ENCODE data around the gene CDK1. TPM values are rescaled to one million over a fixed set of nuclear protein-coding genes. Genes with fewer than 3 reads are reported as not detected.
"Not testable (repeated sequence)": the region's sequence is repeated elsewhere in the genome, so short reads cannot be mapped to it uniquely, and the experiment has no call there.

The CDK1 gene
- total and polyA plus RNA-seq, 2 donors (not counting 1 experiment from before 2014, with no cell fraction given), result 0.54 to 0.71 TPM

DNA sequence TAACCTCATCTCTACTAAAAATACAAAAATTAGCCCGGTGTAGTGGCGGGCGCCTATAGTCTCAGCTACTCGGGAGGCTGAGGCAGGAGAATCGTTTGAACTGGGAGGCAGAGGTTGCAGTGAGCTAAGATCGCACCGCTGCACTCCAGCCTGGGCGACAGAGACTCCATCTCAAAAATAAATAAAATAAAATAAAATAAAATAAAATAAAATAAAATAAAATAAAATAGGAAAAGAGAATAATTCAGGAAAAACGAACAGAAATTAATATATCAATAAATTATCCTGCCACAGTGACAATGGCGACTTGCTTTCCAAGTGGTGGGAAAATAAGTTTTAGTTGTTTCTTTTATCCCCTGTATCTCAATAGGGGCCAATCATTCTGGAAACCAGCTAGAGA lies 62.9 kb downstream of the CDK1 start:
- H3K27me3 ChIP-seq (replicated peaks in 1 of 4; ENCODE audit: control extremely low read depth in 1 of 4, control insufficient read depth in 3 of 4, insufficient read depth in 4 of 4, low read length in 3 of 4); H2AFZ ChIP-seq (ENCODE audit: insufficient read depth, low read depth, low read length, poor library complexity, severe bottlenecking); H4K20me1 ChIP-seq (ENCODE audit: control insufficient read depth, insufficient read depth, low read length, poor library complexity, severe bottlenecking); H3K4me2 ChIP-seq (replicated peaks; ENCODE audit: low read depth, low read length, poor library complexity, severe bottlenecking); H3K27ac ChIP-seq (ENCODE audit: low read length in 2 of 2); intact Hi-C loops (cut with micrococcal nuclease); H3K79me2 ChIP-seq (ENCODE audit: control insufficient read depth, insufficient read depth, low read length); DNase-seq; H3K9me3 ChIP-seq (ENCODE audit: control extremely low read depth in 1 of 3, control insufficient read depth in 2 of 3, insufficient read depth in 1 of 3, low read length in 2 of 3); H3K4me3 Mint-ChIP-seq; H3K36me3 ChIP-seq (replicated peaks in 1 of 2; ENCODE audit: control extremely low read depth in 1 of 2, control insufficient read depth in 1 of 2, extremely low read depth in 1 of 2, insufficient read depth in 2 of 2, low read length in 1 of 2); H3K4me1 Mint-ChIP-seq; CTCF ChIA-PET; H3K9ac ChIP-seq (ENCODE audit: low read length); POLR2A ChIA-PET; H3K27ac Mint-ChIP-seq; H3K9me3 Mint-ChIP-seq (ENCODE audit: insufficient read depth); H3K4me3 ChIP-seq (ENCODE audit: control extremely low read depth in 1 of 5, extremely low read depth in 1 of 5, insufficient read depth in 1 of 5, low read depth in 2 of 5, low read length in 4 of 5); H3K27me3 Mint-ChIP-seq; H3K4me1 ChIP-seq (ENCODE audit: control insufficient read depth in 2 of 2, insufficient read depth in 2 of 2, low read length in 2 of 2); ATAC-seq (ENCODE audit: low read depth): not testable (repeated sequence)
- no CpG with 5 or more reads among the region's 10 CpGs for WGBS (ENCODE audit: insufficient coverage)

DNA sequence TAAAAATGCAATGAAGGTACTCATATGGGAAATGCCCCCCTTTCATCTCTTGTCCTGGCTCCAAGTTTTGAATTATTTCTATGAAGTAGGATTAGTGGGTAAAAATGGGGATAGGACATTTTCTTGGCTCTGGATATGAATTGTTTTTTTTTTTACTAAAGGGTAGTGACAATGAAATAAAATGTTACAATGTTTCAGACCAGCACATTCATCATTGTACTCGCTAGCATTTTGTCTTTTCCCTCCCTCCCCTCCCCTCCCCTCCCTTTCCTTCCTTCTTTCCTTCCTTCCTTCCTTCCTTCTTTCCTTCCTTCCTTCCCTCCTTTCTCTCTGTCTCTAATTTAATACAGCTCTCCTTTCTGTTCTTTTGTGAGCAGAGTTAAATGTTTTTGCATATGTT lies 64.4 kb downstream of the CDK1 start:
- TF ChIP-seq, protein P1, sequence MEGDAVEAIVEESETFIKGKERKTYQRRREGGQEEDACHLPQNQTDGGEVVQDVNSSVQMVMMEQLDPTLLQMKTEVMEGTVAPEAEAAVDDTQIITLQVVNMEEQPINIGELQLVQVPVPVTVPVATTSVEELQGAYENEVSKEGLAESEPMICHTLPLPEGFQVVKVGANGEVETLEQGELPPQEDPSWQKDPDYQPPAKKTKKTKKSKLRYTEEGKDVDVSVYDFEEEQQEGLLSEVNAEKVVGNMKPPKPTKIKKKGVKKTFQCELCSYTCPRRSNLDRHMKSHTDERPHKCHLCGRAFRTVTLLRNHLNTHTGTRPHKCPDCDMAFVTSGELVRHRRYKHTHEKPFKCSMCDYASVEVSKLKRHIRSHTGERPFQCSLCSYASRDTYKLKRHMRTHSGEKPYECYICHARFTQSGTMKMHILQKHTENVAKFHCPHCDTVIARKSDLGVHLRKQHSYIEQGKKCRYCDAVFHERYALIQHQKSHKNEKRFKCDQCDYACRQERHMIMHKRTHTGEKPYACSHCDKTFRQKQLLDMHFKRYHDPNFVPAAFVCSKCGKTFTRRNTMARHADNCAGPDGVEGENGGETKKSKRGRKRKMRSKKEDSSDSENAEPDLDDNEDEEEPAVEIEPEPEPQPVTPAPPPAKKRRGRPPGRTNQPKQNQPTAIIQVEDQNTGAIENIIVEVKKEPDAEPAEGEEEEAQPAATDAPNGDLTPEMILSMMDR (IDR thresholded peaks at IDR 0.05), result no peak
- no peak for TF ChIP-seq EZH2 (IDR thresholded peaks at IDR 0.05; ENCODE audit: borderline replicate concordance, insufficient read depth, low read depth, low read length, poor library complexity, severe bottlenecking)
- WGBS (ENCODE audit: insufficient coverage), result no CpG with 5 or more reads among the region's 1 CpG
- ChIA-PET CTCF (no interaction called here), POLR2A (no interaction called here)
- Histone ChIP-seq H2AFZ (ENCODE audit: insufficient read depth, low read depth, low read length, poor library complexity, severe bottlenecking) (no peak overlapping the region), H4K20me1 (ENCODE audit: control insufficient read depth, insufficient read depth, low read length, poor library complexity, severe bottlenecking) (no peaks in the 10 kb centered on the region), H3K36me3 (replicated peaks in 1 of 2; ENCODE audit: control extremely low read depth in 1 of 2, control insufficient read depth in 1 of 2, extremely low read depth in 1 of 2, insufficient read depth in 2 of 2, low read length in 1 of 2) (no peaks in the 10 kb centered on the region), H3K4me3 (ENCODE audit: control extremely low read depth in 1 of 5, extremely low read depth in 1 of 5, insufficient read depth in 1 of 5, low read depth in 2 of 5, low read length in 4 of 5) (no peak overlapping the region), H3K9ac (ENCODE audit: low read length) (no peak overlapping the region), H3K4me2 (replicated peaks; ENCODE audit: low read depth, low read length, poor library complexity, severe bottlenecking) (no peak overlapping the region), H3K79me2 (ENCODE audit: control insufficient read depth, insufficient read depth, low read length) (no peaks in the 10 kb centered on the region), H3K4me1 (ENCODE audit: control insufficient read depth in 2 of 2, insufficient read depth in 2 of 2, low read length in 2 of 2) (no peaks in the 10 kb centered on the region), H3K9me3 (ENCODE audit: control extremely low read depth in 1 of 3, control insufficient read depth in 2 of 3, insufficient read depth in 1 of 3, low read length in 2 of 3) (no peaks in the 10 kb centered on the region), H3K27me3 (replicated peaks in 1 of 4; ENCODE audit: control extremely low read depth in 1 of 4, control insufficient read depth in 3 of 4, insufficient read depth in 4 of 4, low read length in 3 of 4) (peaks cover 0 to 2% (median 0%) of the 10 kb centered on the region in 4 experiments), H3K27ac (ENCODE audit: low read length in 2 of 2) (no peak overlapping the region)
- no peaks in the 10 kb centered on the region for H3K9me3 Mint-ChIP-seq (ENCODE audit: insufficient read depth)
- intact Hi-C loops (cut with micrococcal nuclease), result no loop called here
- ATAC-seq (ENCODE audit: low read depth), result no peak
- DNase-seq, result no peak
- no peak overlapping the region for H3K27ac Mint-ChIP-seq
- H3K27me3 Mint-ChIP-seq, result peaks cover 6% of the 10 kb centered on the region
- H3K4me1 Mint-ChIP-seq, result no peaks in the 10 kb centered on the region
- H3K4me3 Mint-ChIP-seq, result no peak overlapping the region

Other genes starting within 250 kb of the CDK1 start
- gene RHOBTB1, start 165.7 kb downstream of the CDK1 start, total RNA-seq, result 0.07 and 1.1 TPM in 2 replicates
- gene RHOBTB1, start 165.7 kb downstream of the CDK1 start, polyA plus RNA-seq, result 0.60 and 2.1 TPM in 2 replicates

Measured in B cell (primary cell).